Brain microvascular endothelial cell (primary cell): ENCODE data around the gene PKP3.

Source experiments
- DNase-seq: peaks from one replicate; pipeline ENCODE4 v3.0.0-alpha.2; 2020
- H3K27ac ChIP-seq: fragments of 250-450 bp; sonication (Bioruptor Pico); 2 replicates; pipeline ENCODE4 v1.5.1; 2020; ENCODE audit warnings: mild to moderate bottlenecking, moderate library complexity
- H3K27me3 ChIP-seq: fragments of 250-450 bp; sonication (Bioruptor Pico); replicated peaks from 2 replicates; pipeline ENCODE4 v1.5.1; 2020; ENCODE audit warnings: mild to moderate bottlenecking
- H3K36me3 ChIP-seq: fragments of 250-450 bp; sonication (Bioruptor Pico); replicated peaks from 2 replicates; pipeline ENCODE4 v1.5.1; 2020; ENCODE audit warnings: mild to moderate bottlenecking
- H3K4me3 ChIP-seq: 2 replicates; pipeline ENCODE4 v1.5.1; 2011; ENCODE audit warnings: low read depth, mild to moderate bottlenecking, control low read depth, low read length, moderate library complexity
- CTCF ChIP-seq: IDR thresholded peaks from 2 replicates; pipeline ENCODE4 v1.5.1; 2011; ENCODE audit warnings: low read depth, mild to moderate bottlenecking, moderate library complexity, low read length, control low read depth, inconsistent platforms; ENCODE audit errors: missing control alignments
- in situ Hi-C: cut with HindIII; loops from 2 replicates; pipeline ENCODE4 v1.10.0; 2017; ENCODE audit warnings: low sequenced_read_pairs, low pct_ligation_motif_present

Gene PKP3

GRCh38 chr11:412641-413119, 18.7 kb downstream of the PKP3 start:
- H3K27me3 ChIP-seq = no peaks in the 10 kb centered on the region
- in situ Hi-C loops = no loop called here
- no peaks in the 10 kb centered on the region for H3K36me3 ChIP-seq
- DNase-seq = no peak
- no peak for TF ChIP-seq CTCF
- H3K27ac ChIP-seq = no peak overlapping the region
- H3K4me3 ChIP-seq = no peak overlapping the region

GRCh38 chr11:413120-414081, 19.4 kb downstream of the PKP3 start:
- no peaks in the 10 kb centered on the region for H3K27me3 ChIP-seq
- no peak overlapping the region for H3K27ac ChIP-seq
- H3K36me3 ChIP-seq = no peaks in the 10 kb centered on the region
- TF ChIP-seq CTCF = no peak
- no peak overlapping the region for H3K4me3 ChIP-seq
- DNase-seq = no peak
- in situ Hi-C loops = no loop called here

- no peak for DNase-seq
- Histone ChIP-seq H3K4me3 (no peak overlapping the region), H3K36me3 (no peaks in the 10 kb centered on the region), H3K27me3 (no peaks in the 10 kb centered on the region), H3K27ac (no peak overlapping the region)
- in situ Hi-C loops = no loop called here
- no peak for TF ChIP-seq CTCF
Observed at GRCh38 chr11:414318-414857, 20.4 kb downstream of the PKP3 start.

GRCh38 chr11:415640-416041, 21.6 kb downstream of the PKP3 start:
- no peak for TF ChIP-seq CTCF
- Histone ChIP-seq H3K36me3 (no peaks in the 10 kb centered on the region), H3K27ac (no peak overlapping the region), H3K27me3 (no peaks in the 10 kb centered on the region), H3K4me3 (no peak overlapping the region)
- in situ Hi-C loops = no loop called here
- no peak for DNase-seq

GRCh38 chr11:416051-416756, 22.2 kb downstream of the PKP3 start:
- Histone ChIP-seq H3K4me3 (peak overlapping the region; percentile 33), H3K27ac (no peak overlapping the region)
- in situ Hi-C loops = no loop called here

More at GRCh38 chr11:416051-416756, 22.2 kb downstream of the PKP3 start:
- no peak for TF ChIP-seq CTCF
- DNase-seq = no peak
- no peaks in the 10 kb centered on the region for H3K36me3 ChIP-seq
- no peaks in the 10 kb centered on the region for H3K27me3 ChIP-seq
